ENCODE data around the gene SLC29A2. TPM values are rescaled to one million over a fixed set of nuclear protein-coding genes. Genes with fewer than 3 reads are reported as not detected.
"Not testable (repeated sequence)": the region's sequence is repeated elsewhere in the genome, so short reads cannot be mapped to it uniquely, and the experiment has no call there.

SLC29A2 gene
- total and polyA plus RNA-seq, 8 donors: 7.4 to 22.8 (median 9.6) TPM

DNA sequence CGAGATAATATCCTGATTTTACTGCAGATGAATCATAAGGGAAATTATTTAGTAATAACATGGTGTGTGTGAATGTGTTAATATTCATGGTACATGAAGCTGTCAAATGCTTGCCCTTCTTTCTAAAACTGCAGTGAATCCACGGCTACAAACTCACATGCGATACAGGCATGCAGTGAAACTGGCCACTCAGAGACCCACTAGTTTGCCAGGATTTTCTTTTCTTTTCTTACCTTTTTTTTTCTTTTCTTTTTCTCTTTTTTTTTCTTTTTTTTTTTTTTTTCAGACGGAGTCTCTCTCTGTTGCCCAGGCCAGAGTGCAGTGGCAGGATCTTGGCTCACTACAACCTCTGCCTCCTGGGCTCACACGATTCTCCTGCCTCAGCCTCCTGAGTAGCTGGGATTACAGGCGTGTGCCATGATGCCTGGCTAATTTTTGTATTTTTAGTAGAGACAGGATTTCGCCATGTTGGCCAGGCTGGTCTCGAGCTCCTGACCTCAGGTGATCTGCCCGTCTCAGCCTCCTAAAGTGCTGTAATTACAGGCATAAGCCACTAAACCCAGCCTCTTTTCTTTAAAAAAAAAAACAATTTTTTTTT is 2.2 kb upstream of the SLC29A2 start:
- H3K36me3 ChIP-seq; H3K4me3 ChIP-seq; ATAC-seq; DNase-seq; H3K9me3 ChIP-seq; H3K27ac ChIP-seq; intact Hi-C loops (cut with DNase I): not testable (repeated sequence)
- peaks cover 5 to 20% of the 10 kb centered on the region in 2 donors for H3K4me1 ChIP-seq
- peaks cover 0 to 60% of the 10 kb centered on the region in 2 donors for H3K27me3 ChIP-seq

DNA sequence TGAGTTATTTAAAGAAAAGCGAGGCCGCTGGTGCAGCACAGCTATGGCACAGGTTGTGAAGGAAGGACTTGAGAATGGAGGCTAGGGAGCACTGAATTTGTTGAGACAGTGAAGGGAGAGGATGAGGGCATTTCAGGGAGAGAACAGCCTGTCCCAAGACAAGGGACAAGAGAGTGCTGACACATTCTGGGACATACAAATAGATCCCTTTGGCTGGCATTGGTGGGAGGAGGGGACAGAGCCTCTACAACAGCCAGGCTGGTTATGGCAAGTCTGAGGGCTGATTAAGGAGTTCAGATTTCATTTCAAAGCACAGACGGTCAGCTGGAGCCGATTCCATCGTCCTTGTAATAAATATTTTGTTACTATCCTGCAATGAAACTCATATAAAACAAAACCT is 1.7 kb upstream of the SLC29A2 start:
- no peak for ATAC-seq
- Histone ChIP-seq H3K27ac (no peak overlapping the region), H3K4me3 (no peak overlapping the region), H3K36me3 (peaks cover 0 to 5% of the 10 kb centered on the region in 2 donors), H3K27me3 (peaks cover 0 to 64% of the 10 kb centered on the region in 2 donors), H3K4me1 (peaks cover 5 to 20% of the 10 kb centered on the region in 2 donors), H3K9me3 (no peaks in the 10 kb centered on the region)
- intact Hi-C loops (cut with DNase I): no loop called here
- TF ChIP-seq, protein P1, sequence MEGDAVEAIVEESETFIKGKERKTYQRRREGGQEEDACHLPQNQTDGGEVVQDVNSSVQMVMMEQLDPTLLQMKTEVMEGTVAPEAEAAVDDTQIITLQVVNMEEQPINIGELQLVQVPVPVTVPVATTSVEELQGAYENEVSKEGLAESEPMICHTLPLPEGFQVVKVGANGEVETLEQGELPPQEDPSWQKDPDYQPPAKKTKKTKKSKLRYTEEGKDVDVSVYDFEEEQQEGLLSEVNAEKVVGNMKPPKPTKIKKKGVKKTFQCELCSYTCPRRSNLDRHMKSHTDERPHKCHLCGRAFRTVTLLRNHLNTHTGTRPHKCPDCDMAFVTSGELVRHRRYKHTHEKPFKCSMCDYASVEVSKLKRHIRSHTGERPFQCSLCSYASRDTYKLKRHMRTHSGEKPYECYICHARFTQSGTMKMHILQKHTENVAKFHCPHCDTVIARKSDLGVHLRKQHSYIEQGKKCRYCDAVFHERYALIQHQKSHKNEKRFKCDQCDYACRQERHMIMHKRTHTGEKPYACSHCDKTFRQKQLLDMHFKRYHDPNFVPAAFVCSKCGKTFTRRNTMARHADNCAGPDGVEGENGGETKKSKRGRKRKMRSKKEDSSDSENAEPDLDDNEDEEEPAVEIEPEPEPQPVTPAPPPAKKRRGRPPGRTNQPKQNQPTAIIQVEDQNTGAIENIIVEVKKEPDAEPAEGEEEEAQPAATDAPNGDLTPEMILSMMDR (IDR thresholded peaks at IDR 0.05): no peak
- no peak for DNase-seq

DNA sequence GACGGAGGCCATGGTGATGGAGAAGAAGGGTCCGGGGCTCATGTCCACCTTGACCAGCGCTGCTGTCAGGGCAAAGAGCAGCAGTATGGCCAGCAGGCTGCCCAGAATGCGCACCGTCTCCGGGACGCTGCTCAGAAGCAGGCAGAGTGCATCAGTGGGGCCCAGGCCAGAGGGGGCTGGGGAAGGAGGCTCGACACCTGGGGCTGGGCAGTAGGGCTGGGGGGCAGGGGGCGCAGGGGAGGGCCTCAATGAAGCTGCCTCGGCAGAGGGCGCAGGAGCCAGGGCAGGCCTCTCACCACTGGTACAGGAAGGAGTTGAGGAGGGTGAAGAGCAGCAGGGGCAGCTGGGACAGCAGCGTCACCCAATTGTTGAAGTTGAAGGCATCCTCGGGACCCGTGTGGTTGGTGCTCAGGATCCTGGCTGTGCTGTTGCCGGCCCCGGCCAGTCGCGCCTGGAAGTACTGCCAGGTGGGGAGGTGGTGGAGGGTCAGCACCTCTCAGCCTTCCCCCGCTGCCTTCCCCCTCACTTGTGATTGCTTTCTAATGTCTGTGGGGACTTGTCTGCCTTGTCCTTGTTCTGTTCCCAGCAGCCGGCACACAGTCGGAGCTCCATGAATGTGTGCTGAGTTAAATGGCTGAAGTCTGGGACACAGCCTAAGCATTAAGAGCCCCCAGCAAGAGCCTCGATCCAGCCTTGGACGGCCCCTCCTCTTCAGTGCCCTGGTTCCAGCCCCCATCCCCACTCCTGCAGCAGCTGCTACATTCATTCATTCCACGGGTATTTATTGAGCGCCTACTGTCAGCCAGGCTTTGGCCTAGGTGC is 2.3 kb downstream of the SLC29A2 start:
- Histone ChIP-seq H3K27ac (no peak overlapping the region), H3K27me3 (peaks cover 0 to 49% of the 10 kb centered on the region in 2 donors)
- no peak for ATAC-seq

DNA sequence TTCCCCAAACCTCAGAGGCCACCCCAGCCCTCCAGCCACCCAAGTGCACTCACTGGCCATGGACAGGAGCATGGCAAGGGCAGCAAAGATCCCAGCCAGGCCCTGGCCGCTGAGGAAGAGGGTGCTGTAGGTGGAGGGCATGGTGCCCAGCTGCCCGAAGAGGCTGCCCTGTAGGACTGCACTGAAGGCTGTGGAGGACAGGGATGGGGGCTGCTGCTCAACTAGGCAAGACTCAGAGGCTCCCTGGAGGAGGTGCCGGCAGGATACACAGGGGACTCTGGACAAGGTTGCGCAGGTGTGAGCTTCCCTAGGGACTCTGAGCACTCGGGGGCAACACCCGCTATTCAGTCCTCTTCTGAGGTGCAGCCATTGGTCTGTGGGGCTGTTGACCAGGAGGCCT is 3.1 kb downstream of the SLC29A2 start:
- DNase-seq (peak in 1 of 4 donors; percentile 59), ATAC-seq (no peak)
- Histone ChIP-seq H3K27me3 (peaks cover 0 to 41% of the 10 kb centered on the region in 2 donors), H3K4me1 (peaks cover 5 to 23% of the 10 kb centered on the region in 2 donors), H3K27ac (no peak overlapping the region), H3K36me3 (peaks cover 0 to 5% of the 10 kb centered on the region in 2 donors), H3K4me3 (no peak overlapping the region), H3K9me3 (no peaks in the 10 kb centered on the region)
- TF ChIP-seq, protein P1 (IDR thresholded peaks at IDR 0.05): no peak
- intact Hi-C loops (cut with DNase I): no loop called here

More for the DNA sequence above, 2.3 kb downstream of the SLC29A2 start:
- H3K4me1 ChIP-seq: peaks cover 5 to 20% of the 10 kb centered on the region in 2 donors
- DNase-seq: peak in 1 of 4 donors; percentile 65
- no peaks in the 10 kb centered on the region for H3K9me3 ChIP-seq
- intact Hi-C loops (cut with DNase I): no loop called here
- TF ChIP-seq, protein P1 (IDR thresholded peaks at IDR 0.05): no peak
- peaks cover 0 to 5% of the 10 kb centered on the region in 2 donors for H3K36me3 ChIP-seq
- peak overlapping the region in 1 of 2 donors; percentile 65 for H3K4me3 ChIP-seq

DNA sequence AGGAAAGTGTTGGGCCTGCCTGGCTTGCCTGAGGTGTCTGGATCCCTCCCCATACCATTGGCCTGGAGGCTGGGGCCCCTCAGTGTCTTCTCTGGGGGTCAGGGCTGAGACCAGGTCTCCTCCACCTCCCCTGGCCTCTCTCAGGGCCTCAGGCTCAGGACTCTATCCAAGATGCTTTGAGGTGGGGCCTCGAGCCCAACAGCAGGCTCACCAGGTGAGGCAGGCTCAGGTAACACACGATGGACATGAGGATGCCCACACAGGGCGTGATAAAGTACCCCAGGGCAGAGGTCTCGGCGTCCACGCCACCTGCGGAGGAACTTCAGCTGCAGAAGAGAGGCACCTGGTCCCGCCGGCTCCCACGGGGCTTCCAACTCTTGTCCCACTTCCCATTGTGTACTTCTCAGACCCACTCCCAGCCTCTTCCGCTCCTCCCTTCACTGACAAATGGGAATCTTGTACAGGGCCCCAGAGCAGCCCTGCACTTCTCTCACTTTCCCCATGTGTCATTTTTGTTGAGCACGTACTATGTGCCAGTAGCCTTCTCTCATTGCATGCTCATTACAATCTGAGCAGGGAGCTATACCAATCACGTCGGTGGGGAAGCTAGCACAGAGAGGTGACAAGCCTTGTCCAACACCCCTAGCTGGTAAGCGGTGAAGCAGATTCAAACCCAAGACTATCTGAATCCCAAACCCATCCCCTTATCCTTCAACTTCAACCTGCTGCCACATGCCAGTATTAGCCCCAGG is 3.8 kb downstream of the SLC29A2 start:
- H3K27me3 ChIP-seq: peaks cover 0 to 34% of the 10 kb centered on the region in 2 donors
- H3K9me3 ChIP-seq: no peaks in the 10 kb centered on the region
- H3K4me1 ChIP-seq: peaks cover 5 to 29% of the 10 kb centered on the region in 2 donors
- no peak overlapping the region for H3K27ac ChIP-seq
- H3K36me3 ChIP-seq: peaks cover 0 to 5% of the 10 kb centered on the region in 2 donors
- ATAC-seq (no peak), DNase-seq (peak in 1 of 4 donors; percentile 71)
- H3K4me3 ChIP-seq: no peak overlapping the region
- intact Hi-C loops (cut with DNase I): no loop called here
- TF ChIP-seq, protein P1 (IDR thresholded peaks at IDR 0.05): no peak
